H1 (cell line): ENCODE results near the gene CNNM1. TPM values are rescaled to one million over a fixed set of nuclear protein-coding genes. Genes with fewer than 3 reads are reported as not detected.

Experiments
- KDM5A ChIP-seq: fragments of 200-600 bp; IDR thresholded peaks from 2 replicates; pipeline ENCODE4 v1.7.1; 2012; ENCODE audit warnings: mild to moderate bottlenecking, low read length, inconsistent platforms, mixed read lengths
- polyA plus RNA-seq, 7 experiments: library from polyadenylated mRNA; depleted of rRNA in 3 of 7; stranded (reverse) in 5 of 7; unstranded in 2 of 7; fragments of >200 nt in 5 of 7; fragments of 200-250 nt in 2 of 7; gene quantifications; 1 replicate in 5 of 7; 2 replicates in 1 of 7; 4 replicates in 1 of 7; pipeline versions ENCODE4 v1.2.1 to v1.2.3, GENCODE V29; 2011 to 2013; ENCODE audit warnings: missing spikeins in 2 of 7, mixed read lengths in 2 of 7
- total RNA-seq: library from RNA; stranded (reverse); fragmentation: NEBNext Ultra II Directional; extraction: Animal tissue kit (Norgen Biotek cat#: 25700); gene quantifications from 2 replicates; pipeline ENCODE4 v1.2.1, GENCODE V29; 2021

CNNM1 gene
- total and polyA plus RNA-seq, 2 of the 8 experiments (the other 6 are each of a cell fraction or from before 2014, with no cell fraction given) = 0.74 to 0.92 TPM

DNA sequence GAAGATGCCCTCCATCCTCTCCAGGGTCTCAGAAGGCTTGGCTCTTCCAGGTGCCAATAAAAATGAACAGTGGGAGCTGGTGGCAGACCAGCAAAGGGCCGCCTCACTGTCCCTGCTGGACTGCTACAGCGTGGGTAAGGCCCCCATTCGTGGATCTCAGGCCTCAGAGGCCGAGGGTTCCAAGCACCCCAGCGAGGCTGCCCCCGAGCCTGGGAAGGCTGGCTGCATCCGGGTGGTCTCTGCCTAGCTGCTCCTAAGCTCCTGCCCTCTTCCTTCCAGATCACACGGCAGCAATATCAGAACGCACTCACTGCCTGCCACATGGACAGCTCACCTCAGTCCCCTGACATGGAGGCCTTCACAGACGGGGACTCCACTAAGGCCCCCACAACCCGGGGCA is 58.4 kb downstream of the CNNM1 start (continued):
- TF ChIP-seq KDM5A = no peak
- TF ChIP-seq, all 59 proteins: peak for 0
